GM12864 (cell line): ENCODE measurements around the gene FBXW12.

ENCODE experiments used
- DNase-seq: peaks from one replicate; pipeline ENCODE4 v3.0.0-alpha.2; 2011; ENCODE audit warnings: low read depth
- H3K4me3 ChIP-seq: 2 replicates; pipeline ENCODE4 v1.5.1; 2011; ENCODE audit warnings: mild to moderate bottlenecking, low read depth, low read length, control low read depth
- TF ChIP-seq, protein P1 (sequence below): IDR thresholded peaks from 2 replicates; pipeline ENCODE4 v1.5.1; 2011; ENCODE audit warnings: low read depth, mild to moderate bottlenecking, moderate library complexity, low read length, control low read depth, inconsistent platforms; ENCODE audit errors: missing control alignments

Gene FBXW12

DNA sequence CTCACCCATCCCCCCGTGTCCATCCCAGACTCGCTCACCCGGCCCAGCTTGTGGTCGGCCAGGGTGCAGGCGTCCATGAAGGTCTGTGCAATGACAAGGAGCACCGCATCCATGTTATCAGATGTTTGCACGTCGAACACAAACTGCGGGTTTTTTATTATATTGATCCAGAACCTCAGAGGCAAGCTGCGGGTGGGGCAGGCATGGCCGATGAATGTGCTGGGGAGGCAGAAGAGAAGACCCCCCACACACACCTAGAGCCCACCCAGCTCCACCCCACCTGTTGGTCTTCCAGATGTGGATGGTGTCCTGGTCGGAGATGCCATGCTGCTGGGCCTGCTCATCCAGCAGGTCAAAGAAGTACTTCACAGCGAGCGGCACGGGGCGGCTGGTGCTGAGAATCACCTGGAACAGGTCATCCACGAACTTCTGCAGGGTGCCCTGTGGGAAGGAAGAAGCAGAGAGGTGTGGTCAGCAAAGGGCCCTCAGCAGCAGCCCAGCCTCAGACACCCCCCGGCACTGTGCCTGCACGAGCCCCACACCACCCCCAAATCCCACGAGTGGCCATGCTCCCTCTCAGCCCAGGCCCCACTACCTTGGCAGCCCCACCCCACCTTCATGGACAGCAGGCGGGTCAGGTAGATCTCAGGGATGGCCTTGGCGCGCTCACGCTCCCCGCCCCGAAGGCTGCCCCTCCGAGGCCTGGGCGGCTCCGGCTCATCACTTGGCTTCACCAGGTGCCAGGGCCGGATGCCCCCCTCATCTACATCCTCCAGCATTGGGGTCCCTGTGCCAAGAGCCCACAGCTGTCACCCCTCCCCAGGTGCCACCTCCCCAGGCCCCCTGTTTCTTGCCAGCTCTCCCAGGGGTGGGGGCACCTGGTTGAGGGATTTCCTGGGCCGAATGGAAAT is 37.5 kb downstream of the FBXW12 start:
- TF ChIP-seq, protein P1, sequence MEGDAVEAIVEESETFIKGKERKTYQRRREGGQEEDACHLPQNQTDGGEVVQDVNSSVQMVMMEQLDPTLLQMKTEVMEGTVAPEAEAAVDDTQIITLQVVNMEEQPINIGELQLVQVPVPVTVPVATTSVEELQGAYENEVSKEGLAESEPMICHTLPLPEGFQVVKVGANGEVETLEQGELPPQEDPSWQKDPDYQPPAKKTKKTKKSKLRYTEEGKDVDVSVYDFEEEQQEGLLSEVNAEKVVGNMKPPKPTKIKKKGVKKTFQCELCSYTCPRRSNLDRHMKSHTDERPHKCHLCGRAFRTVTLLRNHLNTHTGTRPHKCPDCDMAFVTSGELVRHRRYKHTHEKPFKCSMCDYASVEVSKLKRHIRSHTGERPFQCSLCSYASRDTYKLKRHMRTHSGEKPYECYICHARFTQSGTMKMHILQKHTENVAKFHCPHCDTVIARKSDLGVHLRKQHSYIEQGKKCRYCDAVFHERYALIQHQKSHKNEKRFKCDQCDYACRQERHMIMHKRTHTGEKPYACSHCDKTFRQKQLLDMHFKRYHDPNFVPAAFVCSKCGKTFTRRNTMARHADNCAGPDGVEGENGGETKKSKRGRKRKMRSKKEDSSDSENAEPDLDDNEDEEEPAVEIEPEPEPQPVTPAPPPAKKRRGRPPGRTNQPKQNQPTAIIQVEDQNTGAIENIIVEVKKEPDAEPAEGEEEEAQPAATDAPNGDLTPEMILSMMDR = no peak
- no peak for DNase-seq
- H3K4me3 ChIP-seq = no peak overlapping the region

GRCh38 chr3:48410205-48411040 is 38.4 kb downstream of the FBXW12 start:
- DNase-seq = no peak
- no peak overlapping the region for H3K4me3 ChIP-seq
- TF ChIP-seq, protein P1 = no peak

GRCh38 chr3:48411041-48411588 is 39.1 kb downstream of the FBXW12 start:
- DNase-seq = no peak
- H3K4me3 ChIP-seq = no peak overlapping the region
- TF ChIP-seq, protein P1 = no peak

GRCh38 chr3:48411606-48412374 is 39.8 kb downstream of the FBXW12 start:
- H3K4me3 ChIP-seq = no peak overlapping the region
- TF ChIP-seq, protein P1 = no peak
- DNase-seq = no peak

DNA sequence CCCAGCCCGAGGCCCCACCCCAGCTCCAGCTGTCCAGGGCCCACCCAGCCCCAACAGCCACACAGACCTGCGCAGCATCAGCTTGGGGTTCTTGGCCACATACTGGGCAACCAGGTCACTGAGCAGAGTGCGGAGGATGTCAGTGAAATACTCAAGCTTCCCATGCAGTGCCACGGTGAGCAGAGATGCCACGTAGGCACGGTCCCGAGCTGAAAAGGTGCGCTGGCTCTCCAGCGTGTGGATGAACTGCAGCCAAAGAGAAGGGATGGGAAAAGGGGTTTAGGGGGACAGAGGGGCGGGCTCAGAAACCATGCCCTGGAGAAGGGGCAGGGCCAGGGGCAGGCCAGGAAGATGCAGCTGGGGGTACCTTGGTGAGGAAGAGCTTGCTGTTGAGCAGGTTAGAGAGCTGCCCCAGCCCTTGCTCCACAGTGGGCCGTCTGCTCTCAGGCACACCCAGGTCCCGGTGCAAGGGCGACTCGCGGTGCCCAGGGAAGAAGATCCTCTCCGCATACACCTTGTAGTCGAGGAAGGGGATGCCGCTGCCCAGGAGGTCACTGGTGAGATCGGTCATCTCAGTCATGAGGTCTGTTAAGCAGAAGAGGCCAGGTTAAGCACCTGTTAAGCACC is 40.5 kb downstream of the FBXW12 start:
- H3K4me3 ChIP-seq = no peak overlapping the region
- TF ChIP-seq, protein P1 = no peak
- no peak for DNase-seq

DNA sequence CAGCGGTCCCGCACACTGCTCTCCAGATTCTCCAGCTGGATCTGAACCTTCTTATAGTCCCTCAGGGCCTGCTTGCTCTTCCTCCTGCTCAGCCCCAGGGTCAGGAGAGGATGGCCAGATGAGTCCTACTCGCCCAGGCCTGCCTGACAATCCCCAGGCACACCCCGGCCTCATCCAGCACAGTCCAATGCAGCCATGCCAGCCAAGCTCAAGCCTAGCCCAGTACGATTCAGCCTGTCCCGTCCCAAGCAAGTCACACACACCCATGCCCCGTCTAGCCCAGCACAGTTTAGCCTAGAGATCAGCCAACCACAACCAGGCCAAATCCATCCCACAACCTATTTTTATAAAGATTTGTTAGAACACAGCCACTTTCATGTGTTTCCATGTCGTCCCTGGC is 41.1 kb downstream of the FBXW12 start:
- TF ChIP-seq, protein P1 = no peak
- no peak for DNase-seq
- H3K4me3 ChIP-seq = no peak overlapping the region
